Right lobe of liver (tissue), 6 donors: ENCODE measurements around the gene CRAMP1. TPM values are rescaled to one million over a fixed set of nuclear protein-coding genes. Genes with fewer than 3 reads are reported as not detected.

Experiments
- ATAC-seq, 4 donors: fragments of 200-7000 bp; cut with Tn5 transposase; one replicate each; pipeline ENCODE4 v1.9.1; 2020; ENCODE audit warnings: mild to moderate bottlenecking in 4 of 4, moderate library complexity in 4 of 4
- DNase-seq, 3 donors: peaks; one replicate each; pipeline ENCODE4 v3.0.0-alpha.2; 2020
- H3K27ac ChIP-seq, 3 donors: fragments of 200-600 bp; one replicate each; pipeline ENCODE4 v1.8.0; 2022
- H3K27me3 ChIP-seq, 2 donors: fragments of 200-600 bp; one replicate each; pipeline ENCODE4 v1.8.0; 2022
- H3K36me3 ChIP-seq, 4 donors: fragments of 200-600 bp; sonication (generic) in 1 of 4; one replicate each; pipeline versions ENCODE4 v1.5.1 to v1.8.0; 2017 to 2022; ENCODE audit warnings: control low read depth in 1 of 4
- H3K4me1 ChIP-seq, 4 donors: fragments of 200-600 bp; sonication (generic) in 1 of 4; one replicate each; pipeline versions ENCODE4 v1.5.1 to v1.8.0; 2017 to 2022; ENCODE audit warnings: control low read depth in 1 of 4
- H3K4me3 ChIP-seq, 3 donors: fragments of 200-600 bp; one replicate each; pipeline ENCODE4 v1.8.0; 2022
- H3K9me3 ChIP-seq, 4 donors: fragments of 200-600 bp; sonication (generic) in 1 of 4; one replicate each; pipeline versions ENCODE4 v1.5.1 to v1.8.0; 2017 to 2022; ENCODE audit warnings: control low read depth in 1 of 4
- CTCF ChIP-seq, 4 donors: fragments of 200-600 bp in 3 of 4; fragments of 450-650 bp in 1 of 4; IDR thresholded peaks; one replicate each; pipeline versions ENCODE4 v1.5.1 to v1.8.0; 2016 to 2022; ENCODE audit warnings: antibody characterized with exemption in 4 of 4, mild to moderate bottlenecking in 2 of 4
- POLR2A ChIP-seq: fragments of 450-650 bp; IDR thresholded peaks from one replicate; pipeline ENCODE4 v1.6.1; 2017; ENCODE audit warnings: antibody characterized with exemption, mild to moderate bottlenecking
- WGBS: methylation state at CpG from one replicate; pipeline ENCODE4 v1.1.6; 2018; ENCODE audit warnings: low coverage, low lambda C conversion rate; ENCODE audit not compliant: insufficient coverage; ENCODE audit errors: missing lambda C conversion rate; 5-methylcytosine and 5-hydroxymethylcytosine counted together
- intact Hi-C, 2 donors: fragments of 100-400 bp; cut with DNase I; formaldehyde crosslinking; loops; one replicate each; pipeline versions ENCODE4 v1.11.2 to v1.14.1; 2022
- total RNA-seq, 6 experiments: library from RNA; depleted of rRNA in 2 of 6; stranded (reverse); fragments of >200 nt in 2 of 6; fragmentation: NEBNext Ultra II Directional in 3 of 6; extraction: Animal tissue kit (Norgen Biotek cat#: 25700) in 3 of 6; gene quantifications; one replicate each; pipeline versions ENCODE4 v1.1.0 to v1.2.4, GENCODE V29; 2016 to 2023
- donor health status: DM: no; HTN: yes; CAD: no.
- donor health status: DM: no; HTN: no; CAD: no.
- donor health status: DM: no; HTN: no; CAD: no.
- donor health status: DM: no; HTN: yes; CAD: no.
- donor health status: DM: no; HTN: yes; CAD: no.

Gene CRAMP1
- total RNA-seq, 6 experiments from 2014 or later, result 2.9 to 8.4 (median 5.8) TPM

GRCh38 chr16:1707193-1707790 lies 95.1 kb downstream of the CRAMP1 start:
- Histone ChIP-seq H3K36me3 (peaks cover 0 to 4% (median 0%) of the 10 kb centered on the region in 4 donors), H3K9me3 (no peaks in the 10 kb centered on the region), H3K4me1 (peaks cover 0 to 20% (median 6%) of the 10 kb centered on the region in 4 donors), H3K27me3 (no peaks in the 10 kb centered on the region), H3K4me3 (peak overlapping the region; percentile 63 to 97 (median 82)), H3K27ac (peak overlapping the region in 2 of 3 donors; percentile 22 to 29)
- ATAC-seq, result peak in 2 of 4 donors; percentile 2 to 3
- intact Hi-C loops, result no loop called here
- no peak for DNase-seq
- WGBS, result 12% methylated on average over 11 of the region's 16 CpGs
- TF ChIP-seq CTCF (IDR thresholded peaks at IDR 0.05) (no peak), POLR2A (no peak)

- Histone ChIP-seq H3K4me1 (peaks cover 0 to 20% (median 6%) of the 10 kb centered on the region in 4 donors), H3K4me3 (no peak overlapping the region), H3K27me3 (no peaks in the 10 kb centered on the region), H3K27ac (no peak overlapping the region), H3K9me3 (no peaks in the 10 kb centered on the region), H3K36me3 (no peaks in the 10 kb centered on the region)
- WGBS, result 89% methylated on average over 10 of the region's 18 CpGs
- no peak for TF ChIP-seq POLR2A
- no peak for TF ChIP-seq CTCF (IDR thresholded peaks at IDR 0.05)
- intact Hi-C loops, result no loop called here
- DNase-seq (no peak), ATAC-seq (no peak)
Measured at GRCh38 chr16:1708083-1708767, 96.1 kb downstream of the CRAMP1 start.

- ATAC-seq (no peak), DNase-seq (no peak)
- Histone ChIP-seq H3K36me3 (no peaks in the 10 kb centered on the region), H3K9me3 (no peaks in the 10 kb centered on the region), H3K27ac (no peak overlapping the region), H3K4me1 (peaks cover 0 to 20% (median 6%) of the 10 kb centered on the region in 4 donors), H3K4me3 (no peak overlapping the region), H3K27me3 (no peaks in the 10 kb centered on the region)
- TF ChIP-seq POLR2A (no peak), CTCF (IDR thresholded peaks at IDR 0.05) (no peak)
- intact Hi-C loops, result no loop called here
- WGBS, result 86% methylated on average over 3 of the region's 13 CpGs
Measured at GRCh38 chr16:1708768-1709180, 96.6 kb downstream of the CRAMP1 start.

- Histone ChIP-seq H3K4me3 (no peak overlapping the region), H3K27me3 (no peaks in the 10 kb centered on the region), H3K27ac (no peak overlapping the region), H3K4me1 (peaks cover 0 to 20% (median 6%) of the 10 kb centered on the region in 4 donors), H3K9me3 (no peaks in the 10 kb centered on the region), H3K36me3 (no peaks in the 10 kb centered on the region)
- TF ChIP-seq CTCF (IDR thresholded peaks at IDR 0.05) (no peak), POLR2A (no peak)
- intact Hi-C loops, result no loop called here
- ATAC-seq (no peak), DNase-seq (no peak)
- WGBS, result 87% methylated on average over 8 of the region's 15 CpGs
Measured at GRCh38 chr16:1709356-1709755, 97.2 kb downstream of the CRAMP1 start.
